Renal pelvis (tissue), 4 donors: Measurements from ENCODE around the gene NPNT. TPM values are rescaled to one million over a fixed set of nuclear protein-coding genes. Genes with fewer than 3 reads are reported as not detected.

Experiments
- DNase-seq: peaks from one replicate; pipeline ENCODE4 v3.0.0-alpha.2; 2013
- polyA plus RNA-seq, 3 donors: library from polyadenylated mRNA; unstranded; fragments of 120-200 nt; gene quantifications; one replicate each; pipeline ENCODE4 v1.2.1, GENCODE V29; 2013; ENCODE audit not compliant: insufficient read length in 3 of 3

Gene NPNT
- polyA plus RNA-seq, 3 donors: 177 to 253 (median 181) TPM

GRCh38 chr4:105900541-105900940, 5.3 kb downstream of the NPNT start:
- DNase-seq: no peak

- DNase-seq: no peak
Measured at GRCh38 chr4:105902550-105903262, 7.4 kb downstream of the NPNT start.

- no peak for DNase-seq
Measured at GRCh38 chr4:105909787-105910281, 14.6 kb downstream of the NPNT start.

GRCh38 chr4:105911426-105911825, 16.2 kb downstream of the NPNT start:
- DNase-seq: peak; percentile 11

- no peak for DNase-seq
Measured at GRCh38 chr4:105912633-105913032, 17.4 kb downstream of the NPNT start.

- DNase-seq: no peak
Measured at GRCh38 chr4:105917171-105917685, 22.0 kb downstream of the NPNT start.

GRCh38 chr4:105921301-105921700, 26.0 kb downstream of the NPNT start:
- no peak for DNase-seq

- no peak for DNase-seq
Measured at GRCh38 chr4:105923497-105924238, 28.4 kb downstream of the NPNT start.

GRCh38 chr4:105924341-105924740, 29.1 kb downstream of the NPNT start:
- DNase-seq: no peak

GRCh38 chr4:105930698-105931097, 35.4 kb downstream of the NPNT start:
- DNase-seq: no peak

GRCh38 chr4:105933083-105933482, 37.8 kb downstream of the NPNT start:
- DNase-seq: no peak

GRCh38 chr4:105934386-105934785, 39.1 kb downstream of the NPNT start:
- DNase-seq: no peak

GRCh38 chr4:105936901-105937300, 41.6 kb downstream of the NPNT start:
- DNase-seq: no peak

- no peak for DNase-seq
Measured at GRCh38 chr4:105937759-105938158, 42.5 kb downstream of the NPNT start.

GRCh38 chr4:105943234-105943633, 48.0 kb downstream of the NPNT start:
- DNase-seq: no peak

- DNase-seq: no peak
Measured at GRCh38 chr4:105944540-105944939, 49.3 kb downstream of the NPNT start.

- no peak for DNase-seq
Measured at GRCh38 chr4:105946771-105947170, 51.5 kb downstream of the NPNT start.

- DNase-seq: no peak
Measured at GRCh38 chr4:105950701-105951100, 55.4 kb downstream of the NPNT start.

GRCh38 chr4:105951198-105951597, 55.9 kb downstream of the NPNT start:
- DNase-seq: no peak

GRCh38 chr4:105952591-105952990, 57.3 kb downstream of the NPNT start:
- DNase-seq: no peak

- DNase-seq: peak; percentile 39
Measured at GRCh38 chr4:105956569-105956968, 61.3 kb downstream of the NPNT start.

- no peak for DNase-seq
Measured at GRCh38 chr4:105957680-105958079, 62.4 kb downstream of the NPNT start.
